ENCODE measurements around the gene UMODL1.

- TF ChIP-seq POLR2A (IDR thresholded peaks at IDR 0.05) (no peak), CTCF (IDR thresholded peaks at IDR 0.05) (no peak)
These were observed 88.5 kb downstream of the UMODL1 start for GRCh38 chr21:42159560-42160110.
